Neuronal stem cell (in vitro differentiated cells): ENCODE results near the gene SSTR5.

Experiments used
- DNase-seq: peaks from one replicate; pipeline ENCODE4 v3.0.0-alpha.2; 2013; ENCODE audit warnings: low spot score
- H2AFZ ChIP-seq: one replicate; pipeline ENCODE4 v1.6.1; 2013; ENCODE audit warnings: mild to moderate bottlenecking, low read length, inconsistent platforms
- H2AK5ac ChIP-seq: 2 replicates; pipeline ENCODE4 v1.6.1; 2013; ENCODE audit warnings: low read depth, mild to moderate bottlenecking, inconsistent platforms, low read length, moderate library complexity, mixed read lengths
- H2BK120ac ChIP-seq: 2 replicates; pipeline ENCODE4 v1.6.1; 2013; ENCODE audit warnings: low read depth, mild to moderate bottlenecking, inconsistent platforms, low read length, moderate library complexity, mixed read lengths
- H2BK12ac ChIP-seq: one replicate; pipeline ENCODE4 v1.6.1; 2013; ENCODE audit warnings: low read length, inconsistent platforms
- H2BK15ac ChIP-seq: 2 replicates; pipeline ENCODE4 v1.6.1; 2013; ENCODE audit warnings: mild to moderate bottlenecking, low read length, inconsistent platforms, mixed read lengths
- H2BK5ac ChIP-seq: one replicate; pipeline ENCODE4 v1.6.1; 2013; ENCODE audit warnings: inconsistent platforms, mild to moderate bottlenecking, low read length, moderate library complexity
- H3K14ac ChIP-seq: one replicate; pipeline ENCODE4 v1.6.1; 2013; ENCODE audit warnings: low read length, inconsistent platforms
- H3K18ac ChIP-seq: 2 replicates; pipeline ENCODE4 v1.6.1; 2013; ENCODE audit warnings: low read length, inconsistent platforms
- H3K23ac ChIP-seq: 2 replicates; pipeline ENCODE4 v1.6.1; 2013; ENCODE audit warnings: low read depth, mild to moderate bottlenecking, mixed read lengths, low read length, inconsistent platforms; ENCODE audit not compliant: poor library complexity
- H3K27ac ChIP-seq: replicated peaks from 3 replicates; pipeline ENCODE4 v1.5.1; 2013; ENCODE audit warnings: low read length, inconsistent platforms
- H3K27me3 ChIP-seq, 3 experiments: 2 replicates each; pipeline ENCODE4 v1.6.1; 2013; ENCODE audit warnings: low read length in 3 of 3, mild to moderate bottlenecking in 2 of 3, inconsistent platforms in 1 of 3, low read depth in 1 of 3, mixed read lengths in 1 of 3, moderate library complexity in 1 of 3; ENCODE audit not compliant: control insufficient read depth in 3 of 3, insufficient read depth in 3 of 3
- H3K36me3 ChIP-seq, 2 donors: replicated peaks in 1 of 2; 2 replicates each; pipeline ENCODE4 v1.6.1; 2013; ENCODE audit warnings: low read length in 2 of 2; ENCODE audit not compliant: control insufficient read depth in 2 of 2, insufficient read depth in 2 of 2
- H3K4ac ChIP-seq: 2 replicates; pipeline ENCODE4 v1.6.1; 2013; ENCODE audit warnings: inconsistent platforms, mild to moderate bottlenecking, low read length, moderate library complexity
- H3K4me1 ChIP-seq, 2 donors: 1 replicate in 1 of 2; 2 replicates in 1 of 2; pipeline ENCODE4 v1.6.1; 2013; ENCODE audit warnings: low read length in 2 of 2, low read depth in 1 of 2; ENCODE audit not compliant: control insufficient read depth in 2 of 2, insufficient read depth in 1 of 2
- H3K4me2 ChIP-seq: one replicate; pipeline ENCODE4 v1.6.1; 2013; ENCODE audit warnings: mild to moderate bottlenecking, low read length, inconsistent platforms; ENCODE audit not compliant: insufficient read depth, poor library complexity, severe bottlenecking
- H3K4me3 ChIP-seq, 2 donors: 2 replicates each; pipeline ENCODE4 v1.5.1; 2013; ENCODE audit warnings: low read length in 2 of 2, mild to moderate bottlenecking in 2 of 2, inconsistent platforms in 1 of 2, moderate library complexity in 1 of 2
- H3K79me1 ChIP-seq: one replicate; pipeline ENCODE4 v1.6.1; 2013; ENCODE audit warnings: low read depth, mild to moderate bottlenecking, inconsistent platforms, low read length, moderate library complexity
- H3K9ac ChIP-seq: one replicate; pipeline ENCODE4 v1.6.1; 2013; ENCODE audit warnings: mild to moderate bottlenecking, low read depth, low read length, inconsistent platforms; ENCODE audit not compliant: poor library complexity
- H3K9me3 ChIP-seq, 2 donors: replicated peaks in 1 of 2; 2 replicates each; pipeline versions ENCODE3 to v1.6.1; 2013; ENCODE audit warnings: low read length in 2 of 2, mild to moderate bottlenecking in 2 of 2, inconsistent platforms in 1 of 2, low read depth in 1 of 2, mixed read lengths in 1 of 2, moderate library complexity in 1 of 2; ENCODE audit not compliant: control insufficient read depth in 2 of 2, insufficient read depth in 1 of 2
- H4K8ac ChIP-seq: one replicate; pipeline ENCODE4 v1.6.1; 2013; ENCODE audit warnings: low read depth, mild to moderate bottlenecking, inconsistent platforms, low read length, moderate library complexity
- H4K91ac ChIP-seq: one replicate; pipeline ENCODE4 v1.6.1; 2013; ENCODE audit warnings: low read length, low read depth, mild to moderate bottlenecking, inconsistent platforms; ENCODE audit not compliant: poor library complexity
- WGBS, 2 donors: extraction: QIAGEN DNeasy Blood & Tissue Kit; methylation state at CpG; one replicate each; pipeline ENCODE4 v1.1.7; 2013; ENCODE audit warnings: missing lambda C conversion rate in 2 of 2, mixed read lengths in 1 of 2; ENCODE audit not compliant: insufficient read length in 2 of 2, insufficient replicate concordance in 1 of 2; ENCODE audit errors: extremely low coverage in 2 of 2; 5-methylcytosine and 5-hydroxymethylcytosine counted together

The SSTR5 gene

DNA sequence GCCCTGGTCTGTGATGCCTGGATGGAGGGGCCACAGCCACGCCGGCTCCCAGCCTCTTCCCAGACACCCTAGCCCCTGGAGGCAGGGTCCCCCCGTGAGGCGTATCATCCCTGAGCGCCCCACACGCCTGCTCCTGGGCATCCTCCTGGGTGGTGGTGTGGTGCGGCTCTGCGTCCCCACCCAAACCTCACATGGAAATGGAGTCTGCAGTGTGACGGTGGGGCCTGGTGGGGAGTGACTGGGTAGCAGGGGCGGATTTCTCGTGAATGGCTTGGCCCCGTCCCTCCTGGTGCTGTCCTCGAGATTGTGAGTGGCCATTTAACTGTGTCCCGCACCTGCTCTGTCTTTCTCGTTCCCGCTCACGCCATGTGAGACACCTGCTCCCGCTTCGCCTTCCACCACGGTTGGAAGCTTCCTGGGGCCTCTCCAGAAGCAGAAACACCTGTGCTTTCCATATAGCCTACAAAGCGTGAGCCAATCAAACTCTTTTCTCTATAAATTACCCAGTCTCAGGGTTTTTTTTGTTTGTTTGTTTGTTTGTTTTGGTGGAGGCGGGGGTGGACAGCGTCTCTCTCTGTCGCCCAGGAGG, 5.9 kb upstream of the SSTR5 start:
- Histone ChIP-seq H3K9me3 (no peaks in the 10 kb centered on the region), H2BK5ac (no peak overlapping the region), H2BK12ac (peak overlapping the region; percentile 58), H4K91ac (no peak overlapping the region), H3K9ac (no peak overlapping the region), H3K27me3 (peaks cover 0 to 37% (median 3%) of the 10 kb centered on the region in 3 experiments), H3K14ac (peak overlapping the region; percentile 56), H3K4me3 (no peak overlapping the region), H3K4me2 (no peak overlapping the region), H2AK5ac (peak overlapping the region; percentile 88), H3K27ac (no peak overlapping the region), H3K4me1 (peaks cover 4 to 14% of the 10 kb centered on the region in 2 donors), H3K4ac (no peak overlapping the region), H3K36me3 (no peaks in the 10 kb centered on the region), H3K18ac (peak overlapping the region; percentile 80), H2AFZ (no peak overlapping the region), H2BK120ac (no peak overlapping the region), H3K79me1 (no peaks in the 10 kb centered on the region), H3K23ac (peak overlapping the region; percentile 55), H4K8ac (no peak overlapping the region), H2BK15ac (peak overlapping the region; percentile 58)
- WGBS, 2 donors: no CpG with 5 or more reads among the region's 24 CpGs
- DNase-seq: no peak

DNA sequence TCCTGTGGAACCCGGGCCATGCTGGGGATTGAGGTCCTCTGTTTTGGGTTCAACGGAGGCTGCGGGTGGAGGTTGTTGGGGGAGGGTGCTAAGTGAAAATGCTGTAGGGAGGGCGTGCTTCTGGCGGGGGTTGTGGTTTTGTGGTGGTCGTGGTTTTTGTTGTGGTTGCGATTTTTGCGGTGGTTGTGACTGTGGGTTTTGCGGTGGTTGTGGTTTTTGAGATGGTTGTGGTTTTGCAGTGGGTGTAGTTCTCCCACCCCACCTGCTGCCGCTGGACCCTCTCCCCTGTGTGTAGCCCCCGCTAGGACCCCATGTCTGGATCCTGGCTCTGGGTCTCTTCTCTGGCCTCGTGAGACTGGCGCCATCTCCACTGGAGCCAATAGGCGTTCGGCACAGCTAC, 4.9 kb upstream of the SSTR5 start:
- no peak overlapping the region for H4K91ac ChIP-seq
- H3K9ac ChIP-seq: no peak overlapping the region
- H3K18ac ChIP-seq: no peak overlapping the region
- H3K4me2 ChIP-seq: no peak overlapping the region
- H4K8ac ChIP-seq: no peak overlapping the region
- no peak for DNase-seq
- H2AK5ac ChIP-seq: peak overlapping the region; percentile 84
- no peak overlapping the region for H3K27ac ChIP-seq
- H2BK120ac ChIP-seq: peak overlapping the region; percentile 47
- H3K23ac ChIP-seq: no peak overlapping the region
- no peaks in the 10 kb centered on the region for H3K9me3 ChIP-seq
- H3K27me3 ChIP-seq: peaks cover 4 to 42% (median 11%) of the 10 kb centered on the region in 3 experiments
- peak overlapping the region; percentile 99 for H2BK15ac ChIP-seq
- no peaks in the 10 kb centered on the region for H3K79me1 ChIP-seq
- peak overlapping the region; percentile 71 for H3K14ac ChIP-seq
- H2AFZ ChIP-seq: no peak overlapping the region
- peaks cover 4 to 20% of the 10 kb centered on the region in 2 donors for H3K4me1 ChIP-seq
- H2BK5ac ChIP-seq: no peak overlapping the region
- no peak overlapping the region for H2BK12ac ChIP-seq
- 100% methylated on average over 3 of the region's 15 CpGs; no CpG with 5 or more reads in 1 of the 2 donors for WGBS, 2 donors
- H3K4ac ChIP-seq: no peak overlapping the region
- H3K36me3 ChIP-seq: no peaks in the 10 kb centered on the region
- H3K4me3 ChIP-seq: no peak overlapping the region

GRCh38 chr16:1068451-1068850, 4.1 kb upstream of the SSTR5 start:
- H3K79me1 ChIP-seq: no peaks in the 10 kb centered on the region
- no peak overlapping the region for H3K27ac ChIP-seq
- no peak for DNase-seq
- peaks cover 4 to 48% (median 19%) of the 10 kb centered on the region in 3 experiments for H3K27me3 ChIP-seq
- H4K91ac ChIP-seq: no peak overlapping the region
- no peak overlapping the region for H3K9ac ChIP-seq
- peak overlapping the region; percentile 83 for H3K18ac ChIP-seq
- no peak overlapping the region for H3K4ac ChIP-seq
- peak overlapping the region; percentile 56 for H3K14ac ChIP-seq
- H3K4me2 ChIP-seq: no peak overlapping the region
- H2AFZ ChIP-seq: no peak overlapping the region
- H3K23ac ChIP-seq: peak overlapping the region; percentile 91
- peaks cover 4 to 20% of the 10 kb centered on the region in 2 donors for H3K4me1 ChIP-seq
- H2BK12ac ChIP-seq: peak overlapping the region; percentile 41
- H3K36me3 ChIP-seq: no peaks in the 10 kb centered on the region
- WGBS, 2 donors: no CpG with 5 or more reads among the region's 18 CpGs
- H3K4me3 ChIP-seq: no peak overlapping the region
- peak overlapping the region; percentile 1 for H2BK5ac ChIP-seq
- H4K8ac ChIP-seq: no peak overlapping the region
- H2BK15ac ChIP-seq: peak overlapping the region; percentile 99
- H2BK120ac ChIP-seq: no peak overlapping the region
- peak overlapping the region; percentile 84 for H2AK5ac ChIP-seq
- H3K9me3 ChIP-seq: no peaks in the 10 kb centered on the region

DNA sequence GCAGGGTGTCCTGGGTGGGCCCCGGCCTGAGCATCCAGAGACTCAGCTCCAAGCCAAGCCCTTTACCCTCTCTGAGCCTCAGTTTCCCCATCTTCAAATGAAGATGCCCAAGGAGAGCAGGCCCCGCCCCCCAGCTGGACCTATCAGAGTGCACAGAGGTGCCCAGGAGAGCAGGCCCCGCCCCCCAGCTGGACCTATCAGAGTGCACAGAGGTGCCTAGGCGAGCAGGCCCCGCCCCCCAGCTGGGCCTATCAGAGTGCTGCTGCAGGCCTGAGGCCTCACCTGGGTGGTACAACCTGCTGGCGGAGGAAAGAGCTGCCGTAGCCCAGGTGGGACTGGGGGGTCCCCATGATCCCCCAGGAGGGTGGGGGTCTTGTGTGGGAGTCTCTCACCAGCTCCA, 3.4 kb upstream of the SSTR5 start:
- Histone ChIP-seq H3K18ac (peak overlapping the region; percentile 92), H4K8ac (no peak overlapping the region), H2BK120ac (no peak overlapping the region), H2BK5ac (peak overlapping the region; percentile 1), H3K4me1 (peaks cover 4 to 20% of the 10 kb centered on the region in 2 donors), H3K4ac (no peak overlapping the region), H3K14ac (no peak overlapping the region), H3K36me3 (no peaks in the 10 kb centered on the region), H3K79me1 (no peaks in the 10 kb centered on the region), H2BK15ac (no peak overlapping the region), H2AK5ac (peak overlapping the region; percentile 97), H3K27ac (no peak overlapping the region), H2AFZ (no peak overlapping the region), H4K91ac (no peak overlapping the region), H3K9me3 (no peaks in the 10 kb centered on the region), H3K27me3 (peaks cover 4 to 55% (median 24%) of the 10 kb centered on the region in 3 experiments), H3K23ac (no peak overlapping the region), H3K4me3 (no peak overlapping the region), H2BK12ac (no peak overlapping the region), H3K9ac (no peak overlapping the region), H3K4me2 (no peak overlapping the region)
- WGBS, 2 donors: no CpG with 5 or more reads among the region's 7 CpGs
- DNase-seq: no peak
